ENCODE measurements around the gene SLC6A17. TPM values are rescaled to one million over a fixed set of nuclear protein-coding genes. Genes with fewer than 3 reads are reported as not detected.

SLC6A17 gene
- 1 to 10 TPM in 1 of 2 donors, under 1 TPM in 1; 0.41 to 2.2 TPM for total RNA-seq

GRCh38 chr1:110150330-110151174 lies at the start of gene SLC6A17:
Gene SLC6A17, plus strand, starts transcription at chr1:110150494. Its CDS starts 16,436 bp downstream, at chr1:110166930.
- Histone ChIP-seq H3K4me3 (peak within 1 kb of the TSS in 1 of 2 donors; percentile 21), H3K27me3 (replicated peaks; ENCODE audit: insufficient read depth) (peaks cover 8% of the 10 kb centered on the region)

GRCh38 chr1:110102081-110102480 lies 48.2 kb upstream of the SLC6A17 start:
- no peak overlapping the region for H3K27ac ChIP-seq
- H3K4me3 ChIP-seq: no peak overlapping the region
- no peaks in the 10 kb centered on the region for H3K9me3 ChIP-seq
- no peaks in the 10 kb centered on the region for H3K36me3 ChIP-seq
- no peak for DNase-seq (ENCODE audit: low spot score)
- intact Hi-C loops (cut with DNase I): no loop called here
- H3K27me3 ChIP-seq (replicated peaks; ENCODE audit: insufficient read depth): no peaks in the 10 kb centered on the region
- TF ChIP-seq CTCF (IDR thresholded peaks at IDR 0.05) (no peak), POLR2A (IDR thresholded peaks at IDR 0.05) (no peak), POLR2AphosphoS5 (IDR thresholded peaks at IDR 0.05) (no peak)
- no peaks in the 10 kb centered on the region for H3K4me1 ChIP-seq (replicated peaks)
- WGBS: 78% methylated on average over 7 of the region's 7 CpGs

More at GRCh38 chr1:110150330-110151174, at the start of gene SLC6A17:
- under 1% methylated on average over 83 of the region's 104 CpGs for whole genome bisulfite sequencing
- H3K9me3 ChIP-seq: no peaks in the 10 kb centered on the region
- TF ChIP-seq CTCF (IDR thresholded peaks at IDR 0.05) (no peak), POLR2A (IDR thresholded peaks at IDR 0.05) (no peak), POLR2AphosphoS5 (IDR thresholded peaks at IDR 0.05) (no peak)
- peaks cover 6% of the 10 kb centered on the region for H3K4me1 ChIP-seq (replicated peaks)
- DNase-seq (ENCODE audit: low spot score): no peak
- H3K27ac ChIP-seq: no peak within 1 kb of the TSS
- intact Hi-C loops (cut with DNase I): no loop called here
- H3K36me3 ChIP-seq: no peaks in the 10 kb centered on the region

- Histone ChIP-seq H3K9me3 (no peaks in the 10 kb centered on the region), H3K4me3 (no peak overlapping the region), H3K27me3 (replicated peaks; ENCODE audit: insufficient read depth) (no peaks in the 10 kb centered on the region), H3K4me1 (replicated peaks) (no peaks in the 10 kb centered on the region), H3K27ac (no peak overlapping the region), H3K36me3 (no peaks in the 10 kb centered on the region)
- DNase-seq (ENCODE audit: low spot score): peak; percentile 60
- WGBS: 25% methylated on average over 8 of the region's 8 CpGs
- intact Hi-C loops (cut with DNase I): loop anchor here (5.0 kb wide), 1 partner anchor 54 kb away; no protein-coding TSS in a partner anchor
- TF ChIP-seq CTCF (IDR thresholded peaks at IDR 0.05) (peak; percentile 52 to 91 (median 74)), POLR2AphosphoS5 (IDR thresholded peaks at IDR 0.05) (no peak), POLR2A (IDR thresholded peaks at IDR 0.05) (no peak)
Measured at GRCh38 chr1:110106013-110106941, 44.0 kb upstream of the SLC6A17 start.

GRCh38 chr1:110107867-110108469 lies 42.3 kb upstream of the SLC6A17 start:
- no peak overlapping the region for H3K27ac ChIP-seq
- no peaks in the 10 kb centered on the region for H3K27me3 ChIP-seq (replicated peaks; ENCODE audit: insufficient read depth)
- no peaks in the 10 kb centered on the region for H3K4me1 ChIP-seq (replicated peaks)
- WGBS: 75% methylated on average over 7 of the region's 7 CpGs
- DNase-seq (ENCODE audit: low spot score): no peak
- intact Hi-C loops (cut with DNase I): loop anchor here (5.0 kb wide), 1 partner anchor 56 kb away; no protein-coding TSS in a partner anchor
- TF ChIP-seq POLR2A (IDR thresholded peaks at IDR 0.05) (no peak), CTCF (IDR thresholded peaks at IDR 0.05) (no peak), POLR2AphosphoS5 (IDR thresholded peaks at IDR 0.05) (no peak)
- no peak overlapping the region for H3K4me3 ChIP-seq
- no peaks in the 10 kb centered on the region for H3K9me3 ChIP-seq
- H3K36me3 ChIP-seq: no peaks in the 10 kb centered on the region

All from prostate gland (tissue), 2 donors.